Caco-2 (cell line): ENCODE measurements around the gene BATF3. TPM values are rescaled to one million over a fixed set of nuclear protein-coding genes. Genes with fewer than 3 reads are reported as not detected.

Experiments used
- BruUV-seq: library from RNA; stranded (reverse); fragments of 400-500 nt; replicated peaks from 2 replicates; lab custom pipeline; 2021; lab: Mats Ljungman, UMichigan
- CTCF ChIA-PET: fragments of 300-600 bp; sonication (Branson Sonifier 250); formaldehyde crosslinking; loops from one replicate; lab custom pipeline; 2022; ENCODE audit warnings: antibody characterized with exemption; lab: Charles Lee
- POLR2A ChIA-PET: fragments of 300-600 bp; sonication (Branson Sonifier 250); formaldehyde crosslinking; loops from one replicate; lab custom pipeline; 2022; ENCODE audit warnings: antibody characterized with exemption; lab: Charles Lee
- DNase-seq, 2 experiments: peaks; one replicate each; pipeline versions ENCODE4 v3.0.0 to v3.0.0-alpha.2; 2020 to 2022
- H3K27me3 ChIP-seq: replicated peaks from 2 replicates; pipeline ENCODE4 v1.6.0; 2011; ENCODE audit warnings: low read length; ENCODE audit not compliant: control insufficient read depth, insufficient read depth
- H3K36me3 ChIP-seq: 2 replicates; pipeline ENCODE4 v1.5.1; 2011; ENCODE audit warnings: low read length; ENCODE audit not compliant: control insufficient read depth, insufficient read depth
- H3K4me1 ChIP-seq: fragments of 250-450 bp; sonication (Bioruptor Pico); 2 replicates; pipeline ENCODE4 v1.5.1; 2020; ENCODE audit warnings: mild to moderate bottlenecking
- H3K4me3 ChIP-seq: 2 replicates; pipeline ENCODE4 v1.5.1; 2011; ENCODE audit warnings: low read depth, mild to moderate bottlenecking, control low read depth, low read length
- H3K9me3 ChIP-seq: fragments of 250-450 bp; sonication (Bioruptor Pico); 2 replicates; pipeline ENCODE4 v1.5.1; 2020; ENCODE audit warnings: mild to moderate bottlenecking, moderate library complexity
- H3K27ac Mint-ChIP-seq: one replicate; pipeline ENCODE4 v1.8.0; 2022; ENCODE audit warnings: mixed read lengths; ENCODE audit not compliant: unreplicated experiment
- H3K27me3 Mint-ChIP-seq: one replicate; pipeline ENCODE4 v1.8.0; 2022; ENCODE audit warnings: mixed read lengths; ENCODE audit not compliant: insufficient read depth, unreplicated experiment
- H3K36me3 Mint-ChIP-seq: one replicate; pipeline ENCODE4 v1.8.0; 2022; ENCODE audit warnings: mild to moderate bottlenecking, mixed read lengths; ENCODE audit not compliant: insufficient read depth, unreplicated experiment
- H3K4me1 Mint-ChIP-seq: one replicate; pipeline ENCODE4 v1.8.0; 2022; ENCODE audit warnings: low read depth, mixed read lengths; ENCODE audit not compliant: unreplicated experiment
- H3K4me3 Mint-ChIP-seq: one replicate; pipeline ENCODE4 v1.8.0; 2022; ENCODE audit warnings: mild to moderate bottlenecking, moderate library complexity, mixed read lengths; ENCODE audit not compliant: unreplicated experiment
- H3K9me3 Mint-ChIP-seq: one replicate; pipeline ENCODE4 v1.8.0; 2022; ENCODE audit warnings: mixed read lengths; ENCODE audit not compliant: unreplicated experiment
- CTCF ChIP-seq, 2 experiments: fragments of 200-600 bp in 1 of 2; IDR thresholded peaks; 1 replicate in 1 of 2; 2 replicates in 1 of 2; pipeline versions ENCODE4 v1.5.1 to v1.8.0; 2011 to 2022; ENCODE audit warnings: antibody characterized with exemption in 1 of 2, control low read depth in 1 of 2, inconsistent platforms in 1 of 2, low read depth in 1 of 2, low read length in 1 of 2, mild to moderate bottlenecking in 1 of 2, moderate library complexity in 1 of 2; ENCODE audit not compliant: insufficient read depth in 1 of 2, severe bottlenecking in 1 of 2, unreplicated experiment in 1 of 2
- intact Hi-C: fragments of 100-400 bp; cut with micrococcal nuclease; formaldehyde crosslinking; loops from one replicate; pipeline ENCODE4 v1.10.0; 2022; ENCODE audit not compliant: unreplicated experiment
- total RNA-seq: library from RNA; stranded (reverse); gene quantifications from 2 replicates; pipeline ENCODE4 v1.2.3, GENCODE V29; 2022

The BATF3 gene
- total RNA-seq, 1 experiment from 2014 or later, result 0.23 TPM

GRCh38 chr1:212743901-212744475, 44.3 kb upstream of the BATF3 start:
- Histone ChIP-seq H3K36me3 (no peaks in the 10 kb centered on the region), H3K27me3 (no peaks in the 10 kb centered on the region), H3K9me3 (no peaks in the 10 kb centered on the region), H3K4me1 (no peaks in the 10 kb centered on the region), H3K4me3 (no peak overlapping the region)
- no peak for DNase-seq
- H3K36me3 Mint-ChIP-seq, result peaks cover under 1% of the 10 kb centered on the region
- ChIA-PET CTCF (no interaction called here), POLR2A (no interaction called here)
- BruUV-seq, result no TSS peak
- H3K4me3 Mint-ChIP-seq, result no peak overlapping the region
- H3K4me1 Mint-ChIP-seq, result no peaks in the 10 kb centered on the region
- H3K27me3 Mint-ChIP-seq, result no peaks in the 10 kb centered on the region
- intact Hi-C loops, result no loop called here
- TF ChIP-seq CTCF (IDR thresholded peaks at IDR 0.05; ENCODE audit: insufficient read depth in 1 of 2, low read depth in 1 of 2, low read length in 1 of 2, severe bottlenecking in 1 of 2, unreplicated experiment in 1 of 2), result no peak
- peaks cover 11% of the 10 kb centered on the region for H3K9me3 Mint-ChIP-seq
- no peak overlapping the region for H3K27ac Mint-ChIP-seq

- H3K4me1 Mint-ChIP-seq, result no peaks in the 10 kb centered on the region
- Histone ChIP-seq H3K4me1 (no peaks in the 10 kb centered on the region), H3K9me3 (no peaks in the 10 kb centered on the region), H3K27me3 (no peaks in the 10 kb centered on the region), H3K36me3 (no peaks in the 10 kb centered on the region), H3K4me3 (no peak overlapping the region)
- H3K9me3 Mint-ChIP-seq, result peaks cover 11% of the 10 kb centered on the region
- no TSS peak for BruUV-seq
- peaks cover 9% of the 10 kb centered on the region for H3K36me3 Mint-ChIP-seq
- ChIA-PET POLR2A (no interaction called here), CTCF (no interaction called here)
- H3K27me3 Mint-ChIP-seq, result no peaks in the 10 kb centered on the region
- no peak for TF ChIP-seq CTCF (IDR thresholded peaks at IDR 0.05; ENCODE audit: insufficient read depth in 1 of 2, low read depth in 1 of 2, low read length in 1 of 2, severe bottlenecking in 1 of 2, unreplicated experiment in 1 of 2)
- DNase-seq, result no peak
- no peak overlapping the region for H3K27ac Mint-ChIP-seq
- intact Hi-C loops, result no loop called here
- H3K4me3 Mint-ChIP-seq, result no peak overlapping the region
These were observed 38.7 kb upstream of the BATF3 start for GRCh38 chr1:212738330-212738729.

GRCh38 chr1:212737559-212737958, 37.9 kb upstream of the BATF3 start:
- no TSS peak for BruUV-seq
- H3K4me1 ChIP-seq, result no peaks in the 10 kb centered on the region
- no peaks in the 10 kb centered on the region for H3K27me3 ChIP-seq
- Mint-ChIP-seq H3K27me3 (no peaks in the 10 kb centered on the region), H3K27ac (no peak overlapping the region), H3K36me3 (peaks cover 9% of the 10 kb centered on the region), H3K4me3 (no peak overlapping the region), H3K4me1 (no peaks in the 10 kb centered on the region), H3K9me3 (peaks cover 11% of the 10 kb centered on the region)
- H3K9me3 ChIP-seq, result no peaks in the 10 kb centered on the region
- POLR2A ChIA-PET, result no interaction called here
- no peaks in the 10 kb centered on the region for H3K36me3 ChIP-seq
- CTCF ChIA-PET, result interaction anchor here (1.1 kb wide), 1 partner anchor 12 kb away, joined by 5 read pairs; no protein-coding TSS in a partner anchor
- intact Hi-C loops, result no loop called here
- H3K4me3 ChIP-seq, result no peak overlapping the region
- TF ChIP-seq CTCF (IDR thresholded peaks at IDR 0.05; ENCODE audit: insufficient read depth in 1 of 2, low read depth in 1 of 2, low read length in 1 of 2, severe bottlenecking in 1 of 2, unreplicated experiment in 1 of 2), result no peak
- DNase-seq, result no peak
